Urinary bladder (tissue), 4 donors: ENCODE data around the gene BMPER. TPM values are rescaled to one million over a fixed set of nuclear protein-coding genes. Genes with fewer than 3 reads are reported as not detected.

ENCODE experiments used
- DNase-seq: peaks from one replicate; pipeline ENCODE4 v3.0.0-alpha.2; 2015; ENCODE audit errors: extremely low spot score
- H3K27ac ChIP-seq: one replicate; pipeline ENCODE4 v1.5.1; 2013; ENCODE audit warnings: low read depth, mild to moderate bottlenecking, moderate library complexity
- H3K36me3 ChIP-seq: one replicate; pipeline ENCODE4 v1.6.1; 2013; ENCODE audit warnings: mild to moderate bottlenecking, moderate library complexity; ENCODE audit not compliant: insufficient read depth
- H3K4me1 ChIP-seq: one replicate; pipeline ENCODE4 v1.6.1; 2013; ENCODE audit warnings: mild to moderate bottlenecking, moderate library complexity; ENCODE audit not compliant: insufficient read depth
- H3K4me3 ChIP-seq: one replicate; pipeline ENCODE4 v1.5.1; 2013; ENCODE audit warnings: low read depth, low read length
- WGBS: extraction: QIAGEN DNeasy Blood & Tissue Kit; methylation state at CpG from one replicate; pipeline ENCODE4 v1.1.7; 2013; 5-methylcytosine and 5-hydroxymethylcytosine counted together
- polyA plus RNA-seq: library from polyadenylated mRNA; stranded (reverse); fragments of 200-250 nt; gene quantifications from one replicate; pipeline ENCODE4 v1.2.3, GENCODE V29; 2013
- total RNA-seq: library from RNA; depleted of rRNA; stranded (reverse); fragments of >200 nt; gene quantifications from one replicate; pipeline ENCODE4 v1.2.3, GENCODE V29; 2014
- donor health status: healthy with polysubstance abuse.
- donor health status: healthy.

The BMPER gene
- total and polyA plus RNA-seq, 2 donors = 3.5 to 18.9 TPM

DNA sequence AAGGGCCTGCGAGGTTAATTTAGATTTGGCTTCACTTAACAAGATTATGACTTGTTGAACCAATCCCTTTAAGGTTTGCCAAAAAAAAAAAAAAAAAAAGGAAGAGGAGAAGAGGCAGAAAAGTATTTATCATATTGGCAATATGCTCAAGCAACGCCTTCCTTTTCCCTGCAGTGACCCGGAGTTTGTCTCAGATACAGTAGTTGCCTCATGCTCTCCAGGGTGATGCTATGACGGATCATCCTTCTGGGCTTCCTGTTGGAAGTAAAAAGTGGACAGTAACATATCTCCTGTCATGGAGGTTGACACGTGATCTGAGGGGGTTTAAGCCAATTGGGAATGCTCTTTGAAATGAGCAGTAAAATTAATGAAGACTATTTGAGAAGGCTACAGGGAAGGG lies 117.3 kb downstream of the BMPER start:
- Histone ChIP-seq H3K36me3 (no peaks in the 10 kb centered on the region), H3K27ac (no peak overlapping the region), H3K4me1 (no peaks in the 10 kb centered on the region), H3K4me3 (no peak overlapping the region)
- DNase-seq = no peak
- 86% methylated on average over 5 of the region's 5 CpGs for WGBS

- Histone ChIP-seq H3K4me3 (no peak overlapping the region), H3K4me1 (no peaks in the 10 kb centered on the region), H3K27ac (no peak overlapping the region), H3K36me3 (no peaks in the 10 kb centered on the region)
- WGBS = 65% methylated on average over 5 of the region's 5 CpGs
- DNase-seq = no peak
Observed at GRCh38 chr7:34025600-34025999, 120.3 kb downstream of the BMPER start.

DNA sequence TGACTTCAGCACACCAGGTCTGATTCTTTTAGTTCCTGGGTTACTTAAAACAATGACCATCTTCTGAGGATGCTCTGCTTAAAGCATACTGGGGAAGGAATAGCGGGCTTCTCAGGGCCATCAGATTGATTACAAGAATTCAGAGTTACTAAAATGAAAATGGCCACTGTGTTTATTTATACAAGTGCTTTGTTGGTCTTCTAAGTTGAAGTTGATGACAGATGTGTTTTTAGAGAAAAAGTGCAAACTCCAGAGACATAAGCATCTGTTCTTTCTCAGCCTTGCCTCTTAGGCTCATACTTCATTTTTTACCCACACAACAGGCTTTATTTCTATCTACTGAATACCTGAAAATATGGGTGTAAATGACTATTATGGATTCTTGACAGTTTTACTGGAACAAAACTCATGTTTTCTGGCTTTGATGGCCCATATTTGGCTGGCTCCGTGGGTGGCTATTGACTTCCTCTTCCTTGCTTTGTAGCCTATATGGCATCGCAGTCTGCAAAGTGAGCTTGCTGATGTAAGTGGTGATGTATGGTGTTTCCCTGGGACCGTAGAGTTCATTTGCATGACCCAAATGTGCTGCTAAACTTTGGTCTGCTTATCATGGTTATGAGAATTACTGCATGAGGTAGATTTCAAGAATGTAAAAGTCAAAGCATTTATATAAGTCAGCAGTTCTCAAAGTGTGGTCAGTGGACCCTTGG lies 121.3 kb downstream of the BMPER start:
- Histone ChIP-seq H3K4me3 (no peak overlapping the region), H3K36me3 (no peaks in the 10 kb centered on the region), H3K4me1 (no peaks in the 10 kb centered on the region), H3K27ac (no peak overlapping the region)
- DNase-seq = no peak
- WGBS = 57% methylated on average over 4 of the region's 4 CpGs

GRCh38 chr7:34031156-34031555 lies 125.8 kb downstream of the BMPER start:
- Histone ChIP-seq H3K36me3 (no peaks in the 10 kb centered on the region), H3K4me3 (no peak overlapping the region), H3K4me1 (no peaks in the 10 kb centered on the region), H3K27ac (no peak overlapping the region)
- 90% methylated on average over 2 of the region's 2 CpGs for WGBS
- no peak for DNase-seq

- Histone ChIP-seq H3K27ac (no peak overlapping the region), H3K4me1 (no peaks in the 10 kb centered on the region), H3K4me3 (no peak overlapping the region), H3K36me3 (no peaks in the 10 kb centered on the region)
- WGBS = 88% methylated on average over 1 of the region's 1 CpG
- DNase-seq = no peak
Observed at GRCh38 chr7:34034728-34035127, 129.4 kb downstream of the BMPER start.

DNA sequence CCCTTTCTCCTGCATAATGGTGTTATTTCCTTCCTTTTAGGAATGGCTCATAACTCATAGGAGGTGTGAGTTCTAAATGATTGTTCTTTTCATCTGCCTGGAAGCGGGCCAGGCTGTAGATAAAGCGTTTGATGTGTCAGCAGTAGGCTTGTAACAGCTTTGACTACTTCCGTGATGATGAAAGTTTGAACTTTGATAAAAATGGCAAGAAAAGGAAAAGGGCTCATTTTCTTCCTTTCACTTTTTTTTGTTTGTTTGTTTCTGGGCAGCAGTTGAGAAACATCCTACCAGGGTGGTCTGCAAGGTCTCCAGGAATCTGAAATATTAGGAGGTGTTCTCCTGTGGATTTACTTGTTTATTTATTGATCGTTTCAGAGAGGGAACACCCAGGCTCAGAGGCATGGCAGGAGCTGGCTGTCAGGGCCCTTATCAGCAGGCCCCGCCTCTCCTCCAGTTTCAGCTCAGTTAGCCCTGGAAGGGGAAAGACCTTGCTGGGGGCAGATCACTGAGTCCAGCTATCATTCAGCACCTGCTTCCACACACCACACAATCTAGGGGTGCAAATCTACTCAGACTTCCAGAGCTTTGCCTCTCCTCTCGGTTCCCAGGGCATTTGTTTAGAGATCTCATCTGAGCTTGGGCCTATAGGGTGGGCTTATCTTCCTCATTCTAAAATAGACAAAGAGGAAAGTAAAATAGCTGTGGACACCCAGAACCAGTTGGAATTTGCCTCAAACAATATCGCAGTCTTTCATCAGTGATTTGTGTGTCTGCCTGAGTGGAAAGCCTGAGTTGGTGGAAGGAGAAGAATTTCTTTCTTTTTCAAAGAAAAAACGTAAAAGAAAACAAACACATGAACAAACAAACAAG lies 130.9 kb downstream of the BMPER start:
- Histone ChIP-seq H3K27ac (no peak overlapping the region), H3K4me1 (no peaks in the 10 kb centered on the region), H3K36me3 (no peaks in the 10 kb centered on the region), H3K4me3 (no peak overlapping the region)
- WGBS = 63% methylated on average over 8 of the region's 8 CpGs
- DNase-seq = no peak

DNA sequence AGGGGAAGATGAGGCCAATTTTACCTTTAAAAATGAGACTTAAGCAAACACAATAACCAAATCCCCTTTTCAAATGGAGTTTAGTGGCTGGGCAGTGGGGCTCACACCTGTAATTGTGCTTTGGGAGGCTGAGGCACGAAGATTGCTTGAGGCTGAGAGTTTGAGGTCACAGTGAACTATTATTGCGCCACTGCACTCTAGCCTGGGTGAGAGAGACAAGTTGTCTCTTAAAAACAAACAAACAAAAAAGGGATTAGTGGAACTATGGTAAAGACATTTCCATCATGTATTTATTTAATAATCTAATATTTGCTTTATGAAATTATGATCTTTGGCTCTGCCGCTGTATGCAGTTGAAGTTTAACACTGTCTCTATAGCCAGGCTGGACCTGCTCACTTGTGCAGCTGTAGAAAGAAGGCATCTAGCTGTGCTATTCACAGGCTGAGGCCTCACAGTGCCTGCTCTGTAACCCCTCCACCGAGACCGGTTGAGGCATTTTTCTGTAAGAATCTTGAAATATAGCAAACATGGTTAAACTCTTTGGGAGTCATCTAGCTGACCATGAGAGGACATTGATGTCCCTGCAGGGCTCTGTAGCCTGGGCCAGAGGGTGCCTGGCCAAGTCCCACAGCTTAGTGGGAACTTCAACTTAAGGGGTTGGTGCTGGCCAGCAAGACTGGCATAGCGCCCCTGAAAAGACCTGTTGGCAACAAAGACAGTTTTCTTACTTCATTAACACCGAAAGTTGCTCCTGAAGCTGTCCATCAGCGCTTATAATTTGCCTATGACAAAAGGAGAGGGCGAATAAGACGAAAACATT lies 131.8 kb downstream of the BMPER start:
- whole genome bisulfite sequencing = 86% methylated on average over 10 of the region's 10 CpGs
- H3K4me3 ChIP-seq = no peak overlapping the region
- no peaks in the 10 kb centered on the region for H3K4me1 ChIP-seq
- no peak for DNase-seq
- H3K27ac ChIP-seq = no peak overlapping the region
- no peaks in the 10 kb centered on the region for H3K36me3 ChIP-seq

DNA sequence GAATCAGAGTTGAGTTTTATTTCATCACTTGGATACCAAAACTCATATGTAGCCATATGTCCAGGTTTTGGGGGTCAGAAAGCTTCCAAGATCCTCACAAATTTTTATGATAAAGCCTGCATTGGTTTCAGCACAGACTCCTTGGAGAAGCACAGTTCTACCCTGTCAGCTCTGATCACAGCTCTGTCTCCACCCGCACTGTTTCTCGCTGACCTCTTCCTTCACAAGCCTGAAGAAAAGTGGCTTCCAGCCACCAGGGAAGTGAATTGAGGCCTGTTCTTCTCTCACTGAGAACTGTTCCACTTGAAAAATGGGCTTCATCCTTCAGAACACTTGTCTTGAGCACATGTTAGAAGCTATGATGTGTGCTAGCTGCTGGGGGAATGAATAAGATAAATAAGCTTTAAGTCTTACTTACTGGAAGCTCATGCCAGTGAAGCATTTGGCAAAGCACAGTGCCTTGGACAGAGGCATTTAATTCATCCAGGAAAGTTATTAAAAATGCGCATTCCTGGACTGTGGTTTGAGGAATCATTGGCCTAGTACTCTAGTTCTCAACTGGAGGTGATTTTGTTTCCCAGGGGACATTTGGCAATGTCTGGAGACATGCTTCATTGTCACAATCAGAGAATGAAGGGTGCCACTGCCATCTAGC lies 133.6 kb downstream of the BMPER start:
- no peaks in the 10 kb centered on the region for H3K36me3 ChIP-seq
- H3K4me3 ChIP-seq = no peak overlapping the region
- no peaks in the 10 kb centered on the region for H3K4me1 ChIP-seq
- no peak overlapping the region for H3K27ac ChIP-seq
- WGBS = 67% methylated on average over 3 of the region's 3 CpGs
- no peak for DNase-seq

GRCh38 chr7:34041707-34042106 lies 136.4 kb downstream of the BMPER start:
- no peak for DNase-seq
- Histone ChIP-seq H3K4me3 (no peak overlapping the region), H3K27ac (no peak overlapping the region), H3K36me3 (no peaks in the 10 kb centered on the region), H3K4me1 (no peaks in the 10 kb centered on the region)
- 88% methylated on average over 4 of the region's 4 CpGs for WGBS

DNA sequence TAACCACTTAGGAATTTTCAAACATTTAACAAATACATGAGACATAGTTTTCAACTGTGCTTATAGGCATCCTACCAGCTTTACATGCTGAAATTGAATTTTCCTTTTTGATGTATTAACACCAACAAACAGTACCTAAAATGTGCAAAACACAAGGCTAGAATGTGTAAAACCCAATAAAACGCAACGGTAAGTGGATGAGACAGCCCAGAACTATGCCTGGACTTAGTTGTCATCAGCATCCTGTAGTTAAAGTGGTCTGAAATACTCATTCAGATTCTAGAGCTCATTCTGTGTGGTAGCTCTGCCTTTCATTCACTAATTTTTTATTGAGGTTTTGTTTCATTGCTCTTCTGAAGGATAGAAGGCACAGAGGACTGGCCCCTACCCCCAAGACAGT lies 137.1 kb downstream of the BMPER start:
- Histone ChIP-seq H3K27ac (no peak overlapping the region), H3K4me3 (no peak overlapping the region), H3K4me1 (no peaks in the 10 kb centered on the region), H3K36me3 (no peaks in the 10 kb centered on the region)
- 85% methylated on average over 2 of the region's 2 CpGs for WGBS
- DNase-seq = no peak

- DNase-seq = no peak
- no peak overlapping the region for H3K27ac ChIP-seq
- no peaks in the 10 kb centered on the region for H3K4me1 ChIP-seq
- WGBS = 78% methylated on average over 4 of the region's 4 CpGs
- H3K36me3 ChIP-seq = no peaks in the 10 kb centered on the region
- no peak overlapping the region for H3K4me3 ChIP-seq
Observed at GRCh38 chr7:34043461-34044305, 138.3 kb downstream of the BMPER start.

DNA sequence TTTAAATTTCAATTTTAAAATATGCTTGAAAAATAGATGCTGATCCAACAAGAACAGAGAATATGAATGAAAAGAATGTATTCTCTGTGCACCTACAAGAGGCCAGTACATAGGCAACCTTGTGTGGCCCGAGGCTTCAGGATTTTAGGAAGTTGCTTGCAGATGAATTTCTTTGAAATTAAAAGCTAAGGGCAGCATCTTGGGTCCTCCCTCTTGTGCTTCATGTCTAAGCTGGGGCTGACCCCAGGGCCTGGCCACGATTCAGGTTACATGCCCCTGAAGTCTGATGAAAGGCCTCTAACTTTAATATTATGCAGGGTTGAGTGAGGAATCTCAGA lies 138.9 kb downstream of the BMPER start:
- no peak for DNase-seq
- Histone ChIP-seq H3K4me3 (no peak overlapping the region), H3K4me1 (no peaks in the 10 kb centered on the region), H3K36me3 (no peaks in the 10 kb centered on the region), H3K27ac (no peak overlapping the region)
- 77% methylated on average over 2 of the region's 2 CpGs for WGBS
